Measurements from ENCODE around the gene GNPNAT1. TPM values are rescaled to one million over a fixed set of nuclear protein-coding genes. Genes with fewer than 3 reads are reported as not detected.
A peak's percentile ranks its signal among the peaks of the same experiment; 100 is the strongest.

GNPNAT1 gene
- total RNA-seq, 1 experiment from 2014 or later = 44.5 TPM

GRCh38 chr14:52733824-52734223 is 57.6 kb downstream of the GNPNAT1 start:
- DNase-seq (no peak), ATAC-seq (no peak)
- TF ChIP-seq EZH2phosphoT487 (IDR thresholded peaks at IDR 0.05; ENCODE audit: borderline replicate concordance, low read length) (no peak), EZH2 (IDR thresholded peaks at IDR 0.05; ENCODE audit: low read length, unreplicated experiment) (no peak), CTCF (conservative IDR thresholded peaks at IDR 0.05; ENCODE audit: low read depth, low read length) (no peak)
- Histone ChIP-seq H3K9me3 (ENCODE audit: low read length) (no peaks in the 10 kb centered on the region), H4K20me1 (ENCODE audit: low read length) (no peaks in the 10 kb centered on the region), H3K4me3 (ENCODE audit: low read length) (no peak overlapping the region), H3K27me3 (ENCODE audit: low read length) (no peaks in the 10 kb centered on the region), H3F3A (ENCODE audit: low read length, unreplicated experiment) (no peaks in the 10 kb centered on the region), H3K4me2 (ENCODE audit: low read length) (no peak overlapping the region), H3K27ac (ENCODE audit: low read length) (no peak overlapping the region), H3K9ac (ENCODE audit: low read length) (no peak overlapping the region), H3K79me2 (ENCODE audit: low read length) (peaks cover 71% of the 10 kb centered on the region), H3K9me2 (replicated peaks; ENCODE audit: low read length) (no peaks in the 10 kb centered on the region), H3K4me1 (ENCODE audit: insufficient read depth, low read length) (no peaks in the 10 kb centered on the region; the same call in 1 of the 2 replicates), H2AFZ (ENCODE audit: low read length) (no peak overlapping the region), H3K36me3 (ENCODE audit: low read depth, low read length) (no peaks in the 10 kb centered on the region)
- intact Hi-C loops (cut with micrococcal nuclease) = no loop called here
- POLR2A ChIA-PET (ENCODE audit: unreplicated experiment) = no interaction called here
- CTCF ChIA-PET = interaction anchor here (0.6 kb wide), 1 partner anchor 113 kb away, joined by 3 read pairs; no protein-coding TSS in a partner anchor
- BruUV-seq (replicated peaks) = no TSS peak

GRCh38 chr14:52730709-52731111 is 60.7 kb downstream of the GNPNAT1 start:
- no peaks in the 10 kb centered on the region for H3K9me2 ChIP-seq (replicated peaks; ENCODE audit: low read length)
- H3K9ac ChIP-seq (ENCODE audit: low read length) = peak overlapping the region; percentile 89
- no peaks in the 10 kb centered on the region; the same call in 1 of the 2 replicates for H3K4me1 ChIP-seq (ENCODE audit: insufficient read depth, low read length)
- H3K79me2 ChIP-seq (ENCODE audit: low read length) = peaks cover 47% of the 10 kb centered on the region
- no TSS peak for BruUV-seq (replicated peaks)
- no peaks in the 10 kb centered on the region for H3K9me3 ChIP-seq (ENCODE audit: low read length)
- POLR2A ChIA-PET (ENCODE audit: unreplicated experiment) = interaction anchor here (0.7 kb wide), 1 partner anchor 63 kb away, joined by 3 read pairs; no protein-coding TSS in a partner anchor
- H4K20me1 ChIP-seq (ENCODE audit: low read length) = no peaks in the 10 kb centered on the region
- ATAC-seq = no peak; the same call in 1 of the 2 replicates
- peak overlapping the region; percentile 80 for H3K4me3 ChIP-seq (ENCODE audit: low read length)
- intact Hi-C loops (cut with micrococcal nuclease) = loop anchor here (1.0 to 2.0 kb wide), 3 partner anchors 39 to 221 kb away; partner anchors contain the start of genes FERMT2 and GNPNAT1
- peak; percentile 45 for DNase-seq
- H3K4me2 ChIP-seq (ENCODE audit: low read length) = peak overlapping the region; percentile 87
- H3K36me3 ChIP-seq (ENCODE audit: low read depth, low read length) = peaks cover 14% of the 10 kb centered on the region
- H3F3A ChIP-seq (ENCODE audit: low read length, unreplicated experiment) = no peaks in the 10 kb centered on the region
- CTCF ChIA-PET = no interaction called here
- no peaks in the 10 kb centered on the region for H3K27me3 ChIP-seq (ENCODE audit: low read length)
- TF ChIP-seq CTCF (conservative IDR thresholded peaks at IDR 0.05; ENCODE audit: low read depth, low read length) = no peak
- H3K27ac ChIP-seq (ENCODE audit: low read length) = peak overlapping the region; percentile 18
- H2AFZ ChIP-seq (ENCODE audit: low read length) = peak overlapping the region; percentile 75

Measured in PC-3 (cell line).